ENCODE measurements around the gene MARCHF4. TPM values are rescaled to one million over a fixed set of nuclear protein-coding genes. Genes with fewer than 3 reads are reported as not detected.

The MARCHF4 gene
- total and polyA plus RNA-seq, 8 donors, result 0.10 to 0.55 (median 0.40) TPM; not detected in 4

GRCh38 chr2:216394881-216395280 is 22.6 kb upstream of the MARCHF4 start:
- WGBS, 5 donors, result 65 to 91% (median 77%) methylated on average over 6 of the region's 6 CpGs

GRCh38 chr2:216392945-216393840 is 20.9 kb upstream of the MARCHF4 start:
- Histone ChIP-seq H3K4me1 (no peaks in the 10 kb centered on the region), H3K36me3 (no peaks in the 10 kb centered on the region), H3K27ac (no peak overlapping the region), H3K9me3 (no peaks in the 10 kb centered on the region), H3K4me3 (no peak overlapping the region), H3K27me3 (peaks cover 0 to 4% (median 0%) of the 10 kb centered on the region in 3 donors)
- no peak for DNase-seq
- intact Hi-C loops (cut with DNase I; ENCODE audit: low total_unique reads), result no loop called here
- 65 to 73% (median 70%) methylated on average over 12 of the region's 12 CpGs for WGBS, 5 donors
- TF ChIP-seq POLR2A (IDR thresholded peaks at IDR 0.05) (no peak), POLR2AphosphoS5 (IDR thresholded peaks at IDR 0.05) (no peak), CTCF (IDR thresholded peaks at IDR 0.05) (no peak), EP300 (IDR thresholded peaks at IDR 0.05) (no peak)

More at GRCh38 chr2:216394881-216395280, 22.6 kb upstream of the MARCHF4 start:
- Histone ChIP-seq H3K4me1 (no peaks in the 10 kb centered on the region), H3K9me3 (no peaks in the 10 kb centered on the region), H3K27me3 (no peaks in the 10 kb centered on the region), H3K4me3 (no peak overlapping the region), H3K36me3 (no peaks in the 10 kb centered on the region), H3K27ac (no peak overlapping the region)
- intact Hi-C loops (cut with DNase I; ENCODE audit: low total_unique reads), result no loop called here
- DNase-seq, result no peak
- no peak for TF ChIP-seq POLR2A (IDR thresholded peaks at IDR 0.05)
- no peak for TF ChIP-seq CTCF (IDR thresholded peaks at IDR 0.05)

GRCh38 chr2:216392018-216392562 is 19.8 kb upstream of the MARCHF4 start:
- Histone ChIP-seq H3K27me3 (peaks cover 0 to 4% (median 0%) of the 10 kb centered on the region in 3 donors), H3K27ac (no peak overlapping the region), H3K4me1 (no peaks in the 10 kb centered on the region), H3K4me3 (no peak overlapping the region), H3K36me3 (no peaks in the 10 kb centered on the region), H3K9me3 (peaks cover 0 to 6% (median 0%) of the 10 kb centered on the region in 4 donors)
- no peak for DNase-seq
- WGBS, 5 donors, result 72 to 81% (median 78%) methylated on average over 6 of the region's 6 CpGs
- intact Hi-C loops (cut with DNase I; ENCODE audit: low total_unique reads), result no loop called here
- TF ChIP-seq CTCF (IDR thresholded peaks at IDR 0.05), result no peak

GRCh38 chr2:216391401-216391800 is 19.1 kb upstream of the MARCHF4 start:
- H3K27me3 ChIP-seq, result peaks cover 0 to 4% (median 0%) of the 10 kb centered on the region in 3 donors
- H3K4me1 ChIP-seq, result no peaks in the 10 kb centered on the region
- no peak for DNase-seq
- H3K36me3 ChIP-seq, result no peaks in the 10 kb centered on the region
- intact Hi-C loops (cut with DNase I; ENCODE audit: low total_unique reads), result no loop called here
- 80 to 91% (median 86%) methylated on average over 6 of the region's 6 CpGs for WGBS, 5 donors
- H3K9me3 ChIP-seq, result peaks cover 0 to 6% (median 0%) of the 10 kb centered on the region in 4 donors
- no peak overlapping the region for H3K4me3 ChIP-seq
- TF ChIP-seq POLR2AphosphoS5 (IDR thresholded peaks at IDR 0.05) (no peak), EP300 (IDR thresholded peaks at IDR 0.05) (no peak), CTCF (IDR thresholded peaks at IDR 0.05) (no peak), POLR2A (IDR thresholded peaks at IDR 0.05) (no peak)
- no peak overlapping the region for H3K27ac ChIP-seq

All from stomach (tissue), 9 donors.